Upper lobe of right lung (tissue), 1 donor: Measurements from ENCODE around the gene GARS1. TPM values are rescaled to one million over a fixed set of nuclear protein-coding genes. Genes with fewer than 3 reads are reported as not detected.

ENCODE experiments used
- ATAC-seq: fragments of 200-7000 bp; cut with Tn5 transposase; one replicate; pipeline ENCODE4 v1.9.1; 2020; ENCODE audit warnings: mild to moderate bottlenecking, moderate library complexity
- DNase-seq: peaks from one replicate; pipeline ENCODE4 v3.0.0-alpha.2; 2020
- H3K27ac ChIP-seq: fragments of 200-600 bp; one replicate; pipeline ENCODE4 v1.8.0; 2022
- H3K27me3 ChIP-seq: fragments of 200-600 bp; one replicate; pipeline ENCODE4 v1.8.0; 2022; ENCODE audit warnings: mild to moderate bottlenecking
- H3K36me3 ChIP-seq: fragments of 200-600 bp; one replicate; pipeline ENCODE4 v1.8.0; 2022
- H3K4me1 ChIP-seq: fragments of 200-600 bp; one replicate; pipeline ENCODE4 v1.8.0; 2022
- H3K4me3 ChIP-seq: fragments of 200-600 bp; one replicate; pipeline ENCODE4 v1.8.0; 2022; ENCODE audit warnings: mild to moderate bottlenecking
- H3K9me3 ChIP-seq: fragments of 200-600 bp; one replicate; pipeline ENCODE4 v1.8.0; 2022
- CTCF ChIP-seq: fragments of 200-600 bp; IDR thresholded peaks from one replicate; pipeline ENCODE4 v1.8.0; 2022; ENCODE audit warnings: antibody characterized with exemption
- intact Hi-C: fragments of 100-400 bp; cut with DNase I; formaldehyde crosslinking; loops from one replicate; pipeline ENCODE4 v1.11.0; 2022
- total RNA-seq: library from RNA; stranded (reverse); fragmentation: NEBNext Ultra II Directional; extraction: Animal tissue kit (Norgen Biotek cat#: 25700); gene quantifications from one replicate; pipeline ENCODE4 v1.2.1, GENCODE V29; 2021
- donor health status: DM: no; HTN: yes; CAD: no; lungs with severe emphysema.

Gene GARS1
- total RNA-seq, 1 donor from 2014 or later, result 68.4 TPM

GRCh38 chr7:30604901-30605300 lies 10.2 kb downstream of the GARS1 start:
- Histone ChIP-seq H3K4me1 (no peaks in the 10 kb centered on the region), H3K27ac (no peak overlapping the region), H3K9me3 (no peaks in the 10 kb centered on the region), H3K27me3 (no peaks in the 10 kb centered on the region), H3K4me3 (no peak overlapping the region), H3K36me3 (peaks cover 98% of the 10 kb centered on the region)
- no peak for TF ChIP-seq CTCF
- intact Hi-C loops, result no loop called here
- ATAC-seq, result no peak
- DNase-seq, result no peak

DNA sequence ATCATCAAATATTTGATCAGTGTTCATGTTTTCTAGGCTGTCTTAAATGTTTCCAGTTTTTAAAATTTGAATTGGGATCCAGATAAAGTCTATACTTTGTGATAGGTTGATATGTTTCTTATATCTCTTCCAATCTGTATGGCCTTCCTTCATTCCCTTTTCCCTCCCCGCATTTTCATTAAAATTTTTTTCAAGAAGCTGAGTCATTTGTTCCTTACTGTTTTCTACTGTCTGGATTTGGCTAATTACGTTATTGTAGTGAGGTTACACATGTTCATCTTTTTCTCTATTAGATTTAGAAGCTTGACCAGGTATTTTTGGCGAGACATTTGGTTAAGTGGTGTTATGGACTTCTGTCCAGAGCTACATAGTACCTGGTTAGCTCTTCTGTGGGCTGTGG lies 11.2 kb downstream of the GARS1 start:
- no peak overlapping the region for H3K27ac ChIP-seq
- no peaks in the 10 kb centered on the region for H3K9me3 ChIP-seq
- no peak for TF ChIP-seq CTCF
- DNase-seq (no peak), ATAC-seq (no peak)
- intact Hi-C loops, result no loop called here
- no peak overlapping the region for H3K4me3 ChIP-seq
- H3K27me3 ChIP-seq, result no peaks in the 10 kb centered on the region
- H3K36me3 ChIP-seq, result peaks cover 98% of the 10 kb centered on the region
- H3K4me1 ChIP-seq, result no peaks in the 10 kb centered on the region

GRCh38 chr7:30612658-30613265 lies 18.1 kb downstream of the GARS1 start:
- ATAC-seq, result no peak
- Histone ChIP-seq H3K4me1 (no peaks in the 10 kb centered on the region), H3K27me3 (no peaks in the 10 kb centered on the region), H3K9me3 (no peaks in the 10 kb centered on the region), H3K4me3 (no peak overlapping the region), H3K36me3 (peaks cover 92% of the 10 kb centered on the region), H3K27ac (no peak overlapping the region)
- no peak for DNase-seq
- no peak for TF ChIP-seq CTCF
- intact Hi-C loops, result no loop called here

DNA sequence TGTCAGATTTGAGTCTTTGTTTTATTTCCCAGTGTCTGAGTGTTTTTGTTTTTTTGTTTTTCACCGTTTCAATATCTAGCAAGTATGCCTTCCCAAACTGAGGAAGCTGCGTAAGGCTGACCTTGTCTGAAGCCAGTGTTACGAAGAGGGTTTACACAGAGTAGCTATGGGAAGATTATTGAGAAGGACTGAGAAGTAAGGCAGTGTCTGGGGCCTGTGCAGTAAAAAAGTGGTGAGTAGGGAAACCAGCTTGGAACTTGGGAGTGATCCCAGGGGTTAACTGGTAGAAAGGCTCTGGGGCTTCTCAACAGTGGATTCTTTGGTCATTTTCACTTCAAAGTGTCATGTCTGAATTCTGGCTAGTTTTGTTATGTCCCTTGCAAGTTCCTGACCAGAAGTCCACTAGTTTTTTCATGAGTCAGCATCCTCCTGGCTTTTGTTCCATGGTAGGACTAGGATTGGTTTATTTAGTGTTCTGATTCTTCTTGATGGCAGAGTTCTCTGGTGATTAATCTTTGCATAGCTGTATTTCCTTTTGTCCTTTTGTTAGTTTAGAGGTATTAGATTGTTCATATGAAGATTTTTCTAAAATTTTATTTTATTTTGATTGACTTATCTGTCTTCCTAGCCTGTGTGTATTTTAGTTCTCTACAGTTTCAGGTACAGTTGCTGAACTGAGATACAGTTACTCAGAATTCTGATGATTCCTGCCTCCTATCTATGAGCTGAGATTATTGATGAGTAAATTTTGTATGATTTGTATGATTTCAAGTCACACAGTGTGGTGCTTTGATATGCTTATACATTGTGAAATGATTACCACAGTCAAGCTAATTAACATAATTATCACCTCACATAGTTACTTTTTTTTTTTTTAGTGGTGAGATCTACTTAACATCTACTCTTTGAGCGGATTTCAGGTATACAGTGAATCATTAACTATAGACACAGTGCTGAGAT lies 19.0 kb downstream of the GARS1 start:
- TF ChIP-seq CTCF, result no peak
- no peak overlapping the region for H3K4me3 ChIP-seq
- H3K36me3 ChIP-seq, result peaks cover 92% of the 10 kb centered on the region
- H3K9me3 ChIP-seq, result no peaks in the 10 kb centered on the region
- intact Hi-C loops, result no loop called here
- no peak overlapping the region for H3K27ac ChIP-seq
- DNase-seq (no peak), ATAC-seq (no peak)
- H3K27me3 ChIP-seq, result no peaks in the 10 kb centered on the region
- H3K4me1 ChIP-seq, result no peaks in the 10 kb centered on the region

DNA sequence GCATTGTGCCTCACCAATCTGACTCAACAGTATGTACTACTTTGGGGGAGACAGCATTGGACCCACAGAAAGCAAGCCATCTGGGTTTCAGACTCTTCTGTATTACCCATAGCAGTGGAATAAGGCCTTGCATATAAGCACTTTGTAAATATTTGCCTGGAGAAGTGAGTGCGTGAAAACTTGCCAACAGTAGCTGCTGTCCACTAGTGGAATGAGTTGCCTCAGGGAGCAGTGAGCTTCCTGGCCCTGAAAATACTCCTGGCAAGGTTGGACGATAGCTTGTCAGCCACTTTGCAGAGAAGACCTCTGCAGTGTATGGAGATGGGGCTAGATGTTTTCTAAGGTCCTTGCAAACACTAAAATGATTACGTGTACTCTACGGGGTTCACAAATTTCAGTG lies 21.6 kb downstream of the GARS1 start:
- no peak for TF ChIP-seq CTCF
- Histone ChIP-seq H3K36me3 (peaks cover 85% of the 10 kb centered on the region), H3K27ac (no peak overlapping the region), H3K9me3 (no peaks in the 10 kb centered on the region), H3K27me3 (no peaks in the 10 kb centered on the region), H3K4me3 (no peak overlapping the region), H3K4me1 (no peaks in the 10 kb centered on the region)
- intact Hi-C loops, result no loop called here
- DNase-seq (no peak), ATAC-seq (peak; percentile 75)
